ENCODE results near the gene TMEM200A.

DNA sequence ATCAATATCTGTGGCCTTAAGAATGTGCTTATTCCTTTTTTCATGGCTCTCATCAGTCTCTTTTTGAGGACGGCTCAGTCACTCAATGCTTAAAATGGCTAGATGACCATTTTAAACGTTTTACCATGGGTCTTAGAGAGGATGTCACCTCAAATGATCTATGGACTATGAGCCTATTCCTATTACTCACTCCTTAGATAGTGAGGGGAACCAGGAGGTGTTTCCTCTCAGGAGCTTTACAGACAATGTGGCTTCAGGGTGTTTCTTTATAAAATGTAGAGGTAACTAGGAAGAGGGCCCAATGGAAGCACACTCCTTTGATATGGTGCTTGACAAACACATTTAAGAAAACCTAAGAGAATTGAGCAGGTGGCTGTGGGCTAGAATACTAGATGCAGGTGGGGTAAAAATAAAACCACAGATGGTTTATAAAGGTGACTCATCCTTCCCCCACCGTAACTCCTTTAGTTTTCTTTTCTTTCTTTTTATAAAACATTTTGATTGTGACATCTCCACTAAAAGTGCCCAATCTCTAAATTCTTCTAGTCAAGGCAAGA lies 1.5 kb upstream of the TMEM200A start:
- TF ChIP-seq, protein P1, sequence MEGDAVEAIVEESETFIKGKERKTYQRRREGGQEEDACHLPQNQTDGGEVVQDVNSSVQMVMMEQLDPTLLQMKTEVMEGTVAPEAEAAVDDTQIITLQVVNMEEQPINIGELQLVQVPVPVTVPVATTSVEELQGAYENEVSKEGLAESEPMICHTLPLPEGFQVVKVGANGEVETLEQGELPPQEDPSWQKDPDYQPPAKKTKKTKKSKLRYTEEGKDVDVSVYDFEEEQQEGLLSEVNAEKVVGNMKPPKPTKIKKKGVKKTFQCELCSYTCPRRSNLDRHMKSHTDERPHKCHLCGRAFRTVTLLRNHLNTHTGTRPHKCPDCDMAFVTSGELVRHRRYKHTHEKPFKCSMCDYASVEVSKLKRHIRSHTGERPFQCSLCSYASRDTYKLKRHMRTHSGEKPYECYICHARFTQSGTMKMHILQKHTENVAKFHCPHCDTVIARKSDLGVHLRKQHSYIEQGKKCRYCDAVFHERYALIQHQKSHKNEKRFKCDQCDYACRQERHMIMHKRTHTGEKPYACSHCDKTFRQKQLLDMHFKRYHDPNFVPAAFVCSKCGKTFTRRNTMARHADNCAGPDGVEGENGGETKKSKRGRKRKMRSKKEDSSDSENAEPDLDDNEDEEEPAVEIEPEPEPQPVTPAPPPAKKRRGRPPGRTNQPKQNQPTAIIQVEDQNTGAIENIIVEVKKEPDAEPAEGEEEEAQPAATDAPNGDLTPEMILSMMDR (IDR thresholded peaks at IDR 0.05), result no peak
- TF ChIP-seq POLR2A (IDR thresholded peaks at IDR 0.05), result no peak

Data from prostate gland (tissue), 2 donors.